Measurements from ENCODE around the gene TMPRSS6.

GRCh38 chr22:37107816-37108621 is 1.5 kb downstream of the TMPRSS6 start:
- TF ChIP-seq POLR2A (IDR thresholded peaks at IDR 0.05; ENCODE audit: low read depth, low read length) = no peak
- no peak for TF ChIP-seq POLR2AphosphoS5 (IDR thresholded peaks at IDR 0.05; ENCODE audit: low read depth, low read length)
- no peak for TF ChIP-seq SPI1 (IDR thresholded peaks at IDR 0.05; ENCODE audit: low read depth, low read length)
